Retina (tissue), 1 donor: ENCODE measurements around the gene DNAJA4.
"Not testable (repeated sequence)": the region's sequence is repeated elsewhere in the genome, so short reads cannot be mapped to it uniquely, and the experiment has no call there.

Experiments
- DNase-seq: peaks from one replicate; pipeline ENCODE4 v3.0.0-alpha.2; 2016

Gene DNAJA4

GRCh38 chr15:78244893-78245292 lies 19.5 kb upstream of the DNAJA4 start:
- DNase-seq, result no peak

- DNase-seq, result not testable (repeated sequence)
These were observed 19.0 kb upstream of the DNAJA4 start for GRCh38 chr15:78245392-78245791.

- not testable (repeated sequence) for DNase-seq
These were observed 18.3 kb upstream of the DNAJA4 start for GRCh38 chr15:78245976-78246620.

- no peak for DNase-seq
These were observed 16.5 kb upstream of the DNAJA4 start for GRCh38 chr15:78247911-78248310.

GRCh38 chr15:78249131-78249530 lies 15.2 kb upstream of the DNAJA4 start:
- DNase-seq, result no peak

- no peak for DNase-seq
These were observed 13.2 kb upstream of the DNAJA4 start for GRCh38 chr15:78251136-78251535.

GRCh38 chr15:78255421-78256043 lies 8.8 kb upstream of the DNAJA4 start:
- no peak for DNase-seq

- no peak for DNase-seq
These were observed 8.3 kb upstream of the DNAJA4 start for GRCh38 chr15:78256044-78256437.

GRCh38 chr15:78257681-78258080 lies 6.7 kb upstream of the DNAJA4 start:
- DNase-seq, result no peak

- no peak for DNase-seq
These were observed 5.1 kb upstream of the DNAJA4 start for GRCh38 chr15:78259232-78259631.

- no peak for DNase-seq
These were observed 3.9 kb upstream of the DNAJA4 start for GRCh38 chr15:78260489-78260888.

- DNase-seq, result no peak
These were observed 3.3 kb upstream of the DNAJA4 start for GRCh38 chr15:78261062-78261461.

- no peak for DNase-seq
These were observed 996 bp upstream of the DNAJA4 start for GRCh38 chr15:78263351-78263781.

- no peak for DNase-seq
These were observed 457 bp upstream of the DNAJA4 start for GRCh38 chr15:78263907-78264303.

GRCh38 chr15:78265137-78265460 lies 737 bp downstream of the DNAJA4 start:
- DNase-seq, result no peak

- DNase-seq, result no peak
These were observed 1.4 kb downstream of the DNAJA4 start for GRCh38 chr15:78265752-78266224.

GRCh38 chr15:78266229-78266628 lies 1.9 kb downstream of the DNAJA4 start:
- no peak for DNase-seq

- DNase-seq, result no peak
These were observed 2.4 kb downstream of the DNAJA4 start for GRCh38 chr15:78266806-78267205.

- no peak for DNase-seq
These were observed 8.0 kb downstream of the DNAJA4 start for GRCh38 chr15:78272316-78272715.

GRCh38 chr15:78272776-78273175 lies 8.4 kb downstream of the DNAJA4 start:
- no peak for DNase-seq

- no peak for DNase-seq
These were observed 10.6 kb downstream of the DNAJA4 start for GRCh38 chr15:78274994-78275393.

- no peak for DNase-seq
These were observed 11.9 kb downstream of the DNAJA4 start for GRCh38 chr15:78276064-78276943.

- DNase-seq, result no peak
These were observed 16.1 kb downstream of the DNAJA4 start for GRCh38 chr15:78280319-78281072.
